Measurements from ENCODE around the gene ZHX3.

The ZHX3 gene

DNA sequence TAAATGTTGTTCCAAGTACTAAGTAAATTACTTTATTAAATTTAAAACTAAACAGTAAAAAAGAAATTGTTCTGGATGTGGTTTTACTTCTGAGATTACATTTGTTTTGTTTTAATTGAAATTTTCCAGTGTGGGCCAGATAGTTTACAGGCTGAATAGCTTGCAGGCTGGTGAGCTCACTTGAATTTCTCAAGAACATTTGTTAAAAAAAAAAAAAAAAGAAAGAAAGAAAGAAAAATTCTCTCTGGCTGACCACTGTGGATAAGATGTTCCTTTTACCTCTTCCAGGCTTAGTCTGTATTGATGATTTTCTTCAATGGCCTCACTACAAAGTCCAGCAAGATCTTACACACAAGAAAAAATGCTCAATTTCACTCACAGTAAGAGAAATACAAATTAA lies 94.8 kb downstream of the ZHX3 start:
- DNase-seq (ENCODE audit: low spot score): no peak

GRCh38 chr20:41222296-41222695 lies 95.2 kb downstream of the ZHX3 start:
- no peak for DNase-seq (ENCODE audit: low spot score)

DNA sequence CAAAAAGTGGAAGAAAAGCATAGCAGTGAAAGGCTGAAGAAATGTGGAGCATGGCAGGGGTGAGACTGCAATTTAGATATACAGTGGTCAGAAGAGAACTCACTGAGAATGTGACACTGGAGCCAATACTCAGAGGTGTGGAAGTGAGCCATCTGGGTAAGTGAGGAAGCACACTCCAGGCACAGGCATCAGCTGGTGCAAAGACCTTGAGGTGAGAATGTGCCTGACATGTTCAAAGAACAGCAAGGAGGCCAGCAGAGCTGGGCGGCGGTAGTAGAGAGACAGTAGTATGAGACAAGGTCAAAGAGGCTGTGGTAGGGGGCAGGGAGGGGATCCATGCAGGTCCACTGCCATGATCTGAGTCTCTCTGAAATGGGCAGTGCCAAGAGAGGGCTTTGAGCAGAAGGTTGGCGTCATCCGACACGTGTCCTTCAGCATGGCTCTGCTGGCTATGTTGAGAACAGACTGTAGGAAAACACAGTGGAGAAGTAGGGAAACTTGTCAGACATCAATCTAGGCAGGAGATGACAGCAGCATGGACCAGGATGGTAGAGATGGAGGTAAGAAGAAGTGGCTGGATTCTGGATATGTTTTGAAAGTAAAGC lies 95.8 kb downstream of the ZHX3 start:
- no peak for DNase-seq (ENCODE audit: low spot score)

- DNase-seq (ENCODE audit: low spot score): no peak
These were observed 97.7 kb downstream of the ZHX3 start for GRCh38 chr20:41219824-41220223.

GRCh38 chr20:41218466-41218865 lies 99.1 kb downstream of the ZHX3 start:
- no peak for DNase-seq (ENCODE audit: low spot score)

GRCh38 chr20:41217422-41217821 lies 100.1 kb downstream of the ZHX3 start:
- no peak for DNase-seq (ENCODE audit: low spot score)

DNA sequence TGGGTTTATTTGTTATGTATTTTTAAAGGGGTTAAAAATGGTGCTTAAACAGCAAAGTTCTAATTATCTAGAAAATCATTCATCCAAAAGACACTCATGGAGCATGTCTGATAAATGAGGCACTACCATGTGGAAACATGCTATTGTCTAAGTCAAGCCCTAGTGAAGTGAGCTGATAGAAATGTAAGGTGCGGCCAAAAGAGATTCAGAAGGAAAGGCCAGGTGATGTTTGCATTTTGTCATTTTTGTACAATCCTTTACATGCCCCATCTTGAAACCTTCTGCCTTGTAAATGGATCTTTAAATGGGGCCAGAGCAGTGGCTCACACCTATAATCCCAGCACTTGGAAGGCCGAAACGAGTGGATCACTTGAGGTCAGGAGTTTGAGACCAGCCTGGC lies 102.9 kb downstream of the ZHX3 start:
- no peak for DNase-seq (ENCODE audit: low spot score)

DNA sequence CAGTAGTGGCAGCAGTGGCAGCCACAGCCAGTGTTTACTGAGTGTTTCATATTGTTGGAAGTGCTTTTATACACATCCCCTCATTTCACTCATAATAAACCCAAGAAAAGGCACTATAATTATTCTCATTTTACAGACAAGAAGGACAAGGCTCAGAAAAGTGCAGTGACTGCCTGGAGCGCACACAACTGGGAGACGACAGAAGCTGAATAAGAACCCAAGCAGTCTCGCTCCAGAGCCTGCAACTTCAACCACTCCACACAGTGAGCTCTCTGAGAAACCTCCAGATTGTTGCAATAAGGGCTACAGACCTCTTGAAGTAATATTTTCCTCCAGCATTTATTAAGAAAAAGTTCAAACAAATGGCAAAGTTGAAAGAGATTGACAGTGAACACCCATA lies 103.3 kb downstream of the ZHX3 start:
- DNase-seq (ENCODE audit: low spot score): no peak

- no peak for DNase-seq (ENCODE audit: low spot score)
These were observed 104.2 kb downstream of the ZHX3 start for GRCh38 chr20:41213150-41213820.

- no peak for DNase-seq (ENCODE audit: low spot score)
These were observed 112.2 kb downstream of the ZHX3 start for GRCh38 chr20:41205313-41205712.

DNA sequence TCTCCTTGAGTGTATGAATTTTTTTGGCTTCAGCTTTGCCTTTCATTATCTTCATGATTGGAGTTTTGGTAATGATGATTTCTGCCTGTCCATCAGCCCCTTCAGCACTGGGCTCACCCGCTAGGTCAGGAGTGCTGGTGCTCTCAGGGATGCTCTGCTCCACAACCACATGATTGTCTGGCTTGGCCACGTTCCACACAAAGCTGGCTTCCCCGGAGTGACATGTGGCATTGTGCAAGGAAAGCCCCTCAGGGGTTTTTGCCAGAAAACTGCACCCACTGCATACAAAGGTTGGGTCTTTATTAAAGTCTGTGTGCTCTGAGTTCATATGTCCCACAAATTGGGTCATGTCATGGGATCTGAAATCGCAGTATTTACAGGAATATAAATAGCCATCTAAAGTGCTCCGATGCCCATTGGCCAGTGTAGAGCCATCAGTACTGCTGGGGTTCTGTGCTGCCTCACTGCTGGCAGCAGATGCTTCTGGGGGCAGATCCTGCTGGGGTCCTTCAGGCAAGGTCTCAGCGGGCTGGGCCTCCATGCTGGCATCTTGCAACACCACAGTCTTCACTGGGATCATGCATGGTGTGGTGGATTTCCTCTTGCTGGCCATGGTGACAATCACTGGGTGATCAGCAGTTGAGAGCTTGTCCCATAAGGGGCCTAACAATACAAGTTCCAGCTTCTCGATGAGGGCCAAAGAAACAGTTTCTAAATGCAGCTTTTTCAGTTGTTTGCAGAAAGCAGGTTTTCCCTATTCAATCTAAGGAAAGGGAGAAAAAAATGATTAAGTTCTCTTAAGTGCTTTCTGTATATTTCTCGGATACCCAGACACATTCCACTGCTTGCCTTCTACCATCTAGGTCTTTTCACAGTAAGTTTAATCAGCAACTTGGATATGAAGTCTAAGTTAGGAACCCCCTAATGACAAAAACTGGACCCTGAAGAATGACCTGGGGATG lies 112.9 kb downstream of the ZHX3 start:
- no peak for DNase-seq (ENCODE audit: low spot score)

GRCh38 chr20:41203660-41204059 lies 113.9 kb downstream of the ZHX3 start:
- DNase-seq (ENCODE audit: low spot score): no peak

- no peak for DNase-seq (ENCODE audit: low spot score)
These were observed 115.1 kb downstream of the ZHX3 start for GRCh38 chr20:41202426-41202825.

DNA sequence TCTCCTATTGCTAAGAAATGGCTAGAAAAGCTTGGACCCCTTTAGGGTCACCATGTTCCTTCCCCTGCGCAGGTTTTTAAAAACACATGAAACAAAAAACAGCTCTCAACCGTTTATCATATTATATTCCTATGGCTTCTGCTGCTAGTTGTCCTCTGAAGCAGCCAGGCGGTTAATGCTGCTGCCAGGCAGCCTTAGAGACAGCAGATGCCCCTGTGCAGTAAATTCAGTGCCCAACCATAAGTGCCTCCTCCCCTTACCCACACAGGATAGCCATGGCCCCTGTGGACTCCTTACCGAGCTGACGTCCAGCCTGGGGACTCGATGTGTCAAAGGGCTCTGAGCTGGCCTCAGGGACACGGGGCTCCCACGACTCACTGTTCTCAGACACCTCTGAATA lies 115.8 kb downstream of the ZHX3 start:
- no peak for DNase-seq (ENCODE audit: low spot score)

- no peak for DNase-seq (ENCODE audit: low spot score)
These were observed 116.9 kb downstream of the ZHX3 start for GRCh38 chr20:41200446-41201202.

- no peak for DNase-seq (ENCODE audit: low spot score)
These were observed 119.1 kb downstream of the ZHX3 start for GRCh38 chr20:41198443-41198842.

DNA sequence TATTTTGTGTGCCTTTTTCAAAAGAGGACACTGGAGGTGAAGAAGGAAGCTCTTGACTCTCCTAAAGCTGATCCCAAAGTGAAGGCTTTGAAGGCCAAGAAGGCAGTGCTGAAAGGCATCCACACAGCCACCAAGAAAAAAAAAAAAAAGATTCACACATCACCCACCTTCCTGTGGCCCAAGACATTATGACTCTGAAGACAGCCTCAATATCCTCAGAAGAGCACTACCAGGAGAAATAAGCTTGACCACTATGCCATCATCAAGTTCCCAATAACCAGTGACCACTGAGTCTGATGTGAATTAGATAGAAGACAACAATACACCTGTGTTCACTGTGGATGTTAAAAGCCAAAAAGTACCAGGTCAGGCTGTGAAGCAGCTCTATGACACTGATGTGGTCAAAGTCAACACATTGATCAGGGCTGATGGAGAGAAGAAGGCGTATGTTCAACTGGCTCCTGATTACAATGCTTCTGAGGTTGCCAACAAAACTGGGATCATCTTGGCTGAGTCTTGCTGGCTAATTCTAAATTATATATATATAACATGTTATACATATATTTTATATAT lies 120.8 kb downstream of the ZHX3 start:
- no peak for DNase-seq (ENCODE audit: low spot score)

DNA sequence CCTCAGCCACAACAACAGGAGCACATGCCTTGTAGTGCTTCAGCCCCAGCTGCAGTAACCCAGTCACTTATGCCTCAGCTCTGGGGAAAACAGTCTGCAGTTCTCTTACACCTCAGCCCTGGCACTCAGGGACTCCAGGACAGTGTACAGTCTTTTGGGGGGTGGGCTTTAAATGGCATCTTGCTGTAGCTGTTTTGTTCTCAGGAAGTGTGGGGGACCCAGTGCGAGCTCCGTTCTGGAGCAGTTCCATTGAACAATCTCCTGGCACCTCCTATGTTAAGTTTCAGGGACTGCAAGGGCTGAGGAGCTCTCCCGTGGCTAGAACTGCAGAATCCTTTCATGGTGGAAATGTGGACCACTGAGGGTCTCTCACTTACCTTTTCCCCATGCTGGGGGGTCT lies 125.0 kb downstream of the ZHX3 start:
- DNase-seq (ENCODE audit: low spot score): no peak

DNA sequence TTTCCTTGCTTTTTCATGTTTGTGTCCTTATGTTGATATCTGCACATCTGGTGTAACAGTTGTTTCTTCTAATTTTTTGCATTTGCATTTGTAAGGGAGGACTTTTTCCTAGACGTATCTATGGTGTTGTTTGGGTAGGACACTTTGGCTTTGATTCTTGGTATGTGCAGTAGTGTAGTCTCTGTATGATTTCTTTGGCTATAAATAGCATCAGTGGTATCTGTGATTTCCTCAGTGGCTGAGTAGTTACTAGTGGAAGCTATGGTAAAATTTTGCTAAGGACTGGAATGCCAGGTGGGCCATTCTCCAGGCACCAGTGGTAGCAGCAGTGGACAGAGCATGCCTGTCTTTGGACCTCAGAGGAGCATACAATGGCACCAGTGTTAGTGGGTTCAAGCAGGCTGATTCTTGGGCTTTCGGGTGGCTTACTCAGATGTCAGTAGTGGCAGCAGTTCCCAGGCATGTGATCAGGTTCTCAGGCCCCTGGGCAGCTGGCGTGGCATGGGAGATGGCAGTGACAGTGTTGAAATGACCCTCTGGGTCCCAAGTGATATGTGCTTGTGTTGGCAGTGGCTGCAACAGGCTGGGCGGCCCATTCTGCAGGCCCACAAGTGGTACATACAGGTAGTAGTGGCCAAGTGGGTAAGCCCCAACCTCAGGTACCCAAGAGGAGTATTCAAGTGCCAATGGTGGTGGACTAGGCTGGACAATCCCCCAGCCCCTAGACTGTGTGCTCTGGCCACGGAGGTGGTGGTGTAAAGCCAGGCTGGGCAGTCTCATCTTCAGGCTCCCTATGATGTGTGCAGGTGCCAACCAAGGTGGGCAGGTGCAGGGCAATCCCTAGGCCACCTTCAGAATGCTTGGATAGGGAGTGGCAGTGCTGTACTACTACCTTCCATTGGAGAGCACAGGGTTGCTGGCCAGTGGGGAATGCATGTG lies 125.7 kb downstream of the ZHX3 start:
- DNase-seq (ENCODE audit: low spot score): no peak

DNA sequence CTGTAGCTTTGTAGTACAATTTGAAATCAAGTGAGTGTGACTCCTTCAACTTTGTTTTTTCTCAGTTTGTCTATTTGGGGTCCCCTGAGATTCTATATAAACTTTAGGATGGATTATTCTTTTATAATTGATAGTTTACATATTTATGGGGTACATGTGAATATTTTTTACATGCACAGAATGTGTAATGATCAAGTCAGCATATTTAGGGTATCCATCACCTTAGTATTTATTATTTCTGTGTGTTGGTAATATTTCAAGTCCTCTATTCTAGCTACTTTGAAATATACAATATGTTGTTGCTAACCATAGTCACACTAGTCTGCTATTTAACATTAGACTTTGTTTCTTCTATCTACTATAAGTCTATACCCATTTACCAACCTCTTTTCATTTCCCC lies 129.9 kb downstream of the ZHX3 start:
- no peak for DNase-seq (ENCODE audit: low spot score)

All from germinal center (tissue), 1 donor.